ENCODE data around the gene IFNLR1. TPM values are rescaled to one million over a fixed set of nuclear protein-coding genes. Genes with fewer than 3 reads are reported as not detected.

IFNLR1 gene
- total RNA-seq, 1 donor: 0.36 TPM

DNA sequence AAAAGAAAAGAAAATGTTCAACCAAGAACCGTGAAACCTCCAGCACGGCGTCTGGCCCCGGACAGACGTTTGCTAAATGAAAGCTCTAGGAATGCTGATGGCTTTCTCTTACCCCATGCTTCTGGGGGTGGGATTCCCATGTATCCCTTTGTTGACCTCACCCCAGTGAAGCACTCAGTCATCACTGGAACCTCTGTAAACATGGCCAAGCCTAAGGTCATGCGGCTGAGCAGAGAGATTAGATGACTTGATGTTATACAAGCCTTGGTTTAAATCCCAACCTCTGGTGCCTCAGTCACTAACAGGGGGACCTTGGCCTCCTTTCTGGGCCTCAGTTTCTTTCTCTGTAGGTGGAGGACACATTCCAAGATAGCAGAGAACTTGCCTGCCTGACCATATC is 72.3 kb downstream of the IFNLR1 start:
- no peak for DNase-seq (ENCODE audit: low read depth)
- H3K4me3 ChIP-seq (ENCODE audit: low read depth, low read length): no peak overlapping the region
- TF ChIP-seq, protein P1, sequence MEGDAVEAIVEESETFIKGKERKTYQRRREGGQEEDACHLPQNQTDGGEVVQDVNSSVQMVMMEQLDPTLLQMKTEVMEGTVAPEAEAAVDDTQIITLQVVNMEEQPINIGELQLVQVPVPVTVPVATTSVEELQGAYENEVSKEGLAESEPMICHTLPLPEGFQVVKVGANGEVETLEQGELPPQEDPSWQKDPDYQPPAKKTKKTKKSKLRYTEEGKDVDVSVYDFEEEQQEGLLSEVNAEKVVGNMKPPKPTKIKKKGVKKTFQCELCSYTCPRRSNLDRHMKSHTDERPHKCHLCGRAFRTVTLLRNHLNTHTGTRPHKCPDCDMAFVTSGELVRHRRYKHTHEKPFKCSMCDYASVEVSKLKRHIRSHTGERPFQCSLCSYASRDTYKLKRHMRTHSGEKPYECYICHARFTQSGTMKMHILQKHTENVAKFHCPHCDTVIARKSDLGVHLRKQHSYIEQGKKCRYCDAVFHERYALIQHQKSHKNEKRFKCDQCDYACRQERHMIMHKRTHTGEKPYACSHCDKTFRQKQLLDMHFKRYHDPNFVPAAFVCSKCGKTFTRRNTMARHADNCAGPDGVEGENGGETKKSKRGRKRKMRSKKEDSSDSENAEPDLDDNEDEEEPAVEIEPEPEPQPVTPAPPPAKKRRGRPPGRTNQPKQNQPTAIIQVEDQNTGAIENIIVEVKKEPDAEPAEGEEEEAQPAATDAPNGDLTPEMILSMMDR (IDR thresholded peaks at IDR 0.05; ENCODE audit: insufficient read depth, low read length): no peak

DNA sequence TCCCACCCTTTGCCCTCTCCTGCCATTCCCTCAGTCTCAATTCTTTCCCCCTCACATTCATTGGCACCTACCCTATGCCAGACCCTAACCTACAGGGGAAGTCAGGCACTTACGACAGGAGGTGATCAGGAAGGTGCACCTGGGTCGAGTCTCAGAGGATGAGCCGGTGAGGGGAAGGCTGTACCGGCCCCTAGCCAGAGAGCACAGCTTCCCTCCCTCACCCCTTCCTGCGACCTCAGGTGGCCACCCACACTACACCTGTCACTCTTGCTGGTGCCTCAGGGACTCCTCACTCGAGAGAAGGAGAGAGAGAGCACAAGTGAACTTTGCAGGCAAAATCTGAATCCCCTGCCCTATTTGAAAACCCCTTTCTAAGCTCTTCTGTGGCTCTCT is 73.5 kb downstream of the IFNLR1 start:
- no peak for DNase-seq (ENCODE audit: low read depth)
- TF ChIP-seq, protein P1 (IDR thresholded peaks at IDR 0.05; ENCODE audit: insufficient read depth, low read length): no peak
- H3K4me3 ChIP-seq (ENCODE audit: low read depth, low read length): no peak overlapping the region

DNA sequence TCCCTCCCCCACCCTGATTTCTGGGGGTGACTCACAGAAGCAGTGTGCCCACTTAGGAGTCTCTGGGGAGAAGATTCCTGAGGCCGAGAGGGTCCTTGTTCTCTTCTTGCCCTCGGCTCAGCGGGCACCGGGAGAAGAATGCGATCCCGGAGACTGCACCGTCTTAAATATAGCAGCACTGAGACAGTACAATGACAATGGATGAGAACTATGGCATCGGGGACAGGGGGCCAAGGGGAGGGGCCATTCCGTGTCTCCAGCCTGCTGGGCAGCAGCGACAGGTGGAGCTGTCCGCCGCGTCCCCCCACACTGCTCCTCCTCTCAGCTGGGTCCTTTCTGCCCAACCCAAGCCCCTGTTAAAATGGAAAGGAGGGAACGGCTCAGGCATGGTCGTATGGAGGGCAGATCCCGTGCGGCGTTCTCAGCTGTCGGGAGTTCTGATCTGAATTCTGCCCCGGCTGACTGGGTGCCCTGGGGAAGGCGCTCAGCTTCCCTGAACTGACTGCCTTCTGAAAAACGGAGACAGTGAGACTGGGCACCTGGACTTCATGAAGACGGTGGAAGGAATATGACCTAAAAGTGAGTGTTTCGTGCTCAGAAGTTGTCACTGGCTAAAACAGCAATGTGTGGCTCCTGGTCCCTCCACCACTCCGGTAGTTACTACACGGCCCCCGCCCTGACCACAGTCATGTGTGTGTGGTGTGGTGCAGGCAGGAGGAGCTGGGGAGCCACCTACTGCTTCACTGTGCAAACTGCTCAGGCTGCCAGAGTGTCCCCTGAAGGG is 74.9 kb downstream of the IFNLR1 start, which contains the start of gene MYOM3:
MYOM3 (minus strand) TSS at position 140 of the 784 bp plus-strand sequence. CDS start 3,499 bp downstream, outside the sequence.
- no peak within 1 kb of the TSS for H3K4me3 ChIP-seq (ENCODE audit: low read depth, low read length)
- TF ChIP-seq, protein P1 (IDR thresholded peaks at IDR 0.05; ENCODE audit: insufficient read depth, low read length): peak; percentile 65
- DNase-seq (ENCODE audit: low read depth): peak; percentile 73

DNA sequence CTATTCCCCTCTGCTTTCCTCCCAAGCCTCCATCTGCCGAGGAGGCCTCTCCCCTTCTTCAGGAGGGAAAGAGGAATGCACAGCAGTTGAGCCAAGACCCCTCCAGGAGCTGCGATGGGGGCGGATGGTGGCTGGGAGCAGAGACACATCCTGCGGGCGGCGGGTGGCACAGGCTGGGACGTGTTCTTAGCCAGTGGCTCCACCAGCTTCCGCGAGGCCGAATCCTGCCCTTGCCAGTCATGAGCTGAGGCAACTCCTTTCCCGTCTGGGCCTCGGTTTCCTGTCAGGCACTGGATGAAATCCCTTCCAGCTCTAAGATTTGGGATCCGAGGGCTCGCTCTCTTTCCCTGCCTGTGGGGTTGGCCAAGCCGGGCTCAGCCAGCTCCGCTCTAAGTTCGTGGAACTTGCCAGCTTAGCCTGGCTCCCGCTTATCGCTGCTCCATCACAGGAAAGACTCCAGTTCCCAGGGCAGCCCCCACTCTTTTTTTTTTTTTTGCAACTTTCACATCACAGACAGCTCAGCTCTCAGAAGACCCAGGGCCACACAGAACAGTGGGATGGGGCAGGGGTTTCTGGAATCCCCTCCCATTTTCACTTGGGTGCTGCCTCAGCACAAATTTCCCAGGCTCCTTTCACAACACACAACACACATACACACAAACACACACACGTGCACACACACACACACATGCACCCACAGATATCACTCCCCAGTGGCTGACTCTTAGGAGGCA is 75.7 kb downstream of the IFNLR1 start:
- TF ChIP-seq, protein P1 (IDR thresholded peaks at IDR 0.05; ENCODE audit: insufficient read depth, low read length): no peak
- no peak overlapping the region for H3K4me3 ChIP-seq (ENCODE audit: low read depth, low read length)
- peak; percentile 49 for DNase-seq (ENCODE audit: low read depth)

DNA sequence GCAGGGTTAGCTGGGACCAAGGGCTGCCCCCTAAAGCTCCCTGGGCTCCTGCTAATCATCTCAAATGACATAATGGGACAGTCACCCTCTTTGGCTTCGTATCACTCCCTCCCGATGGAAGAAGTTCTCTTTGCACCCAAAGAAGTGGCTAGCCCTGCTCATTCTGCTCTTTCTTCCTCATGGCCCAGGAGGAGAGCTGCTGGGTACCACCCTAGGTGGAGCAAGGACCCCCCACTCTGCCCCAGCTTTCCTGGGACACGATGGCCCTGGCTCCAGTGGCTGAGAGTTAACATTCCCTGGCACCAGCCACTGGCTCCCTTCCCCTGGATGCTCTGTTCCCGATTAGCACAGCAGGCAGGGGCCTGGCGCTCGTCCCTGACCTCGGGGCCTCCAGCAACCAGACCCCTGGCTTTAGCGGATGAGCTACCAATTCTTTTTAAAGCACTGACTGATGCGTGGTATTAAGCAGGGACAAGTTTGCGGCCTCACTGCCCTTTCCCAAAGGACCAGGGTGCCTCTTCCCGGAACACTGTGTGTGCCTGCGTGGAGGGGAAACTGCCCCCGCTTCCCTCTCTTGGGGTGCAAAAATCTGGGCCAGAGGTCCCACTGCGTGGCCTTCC is 76.3 kb downstream of the IFNLR1 start:
- DNase-seq (ENCODE audit: low read depth): no peak
- no peak overlapping the region for H3K4me3 ChIP-seq (ENCODE audit: low read depth, low read length)
- TF ChIP-seq, protein P1 (IDR thresholded peaks at IDR 0.05; ENCODE audit: insufficient read depth, low read length): no peak

DNA sequence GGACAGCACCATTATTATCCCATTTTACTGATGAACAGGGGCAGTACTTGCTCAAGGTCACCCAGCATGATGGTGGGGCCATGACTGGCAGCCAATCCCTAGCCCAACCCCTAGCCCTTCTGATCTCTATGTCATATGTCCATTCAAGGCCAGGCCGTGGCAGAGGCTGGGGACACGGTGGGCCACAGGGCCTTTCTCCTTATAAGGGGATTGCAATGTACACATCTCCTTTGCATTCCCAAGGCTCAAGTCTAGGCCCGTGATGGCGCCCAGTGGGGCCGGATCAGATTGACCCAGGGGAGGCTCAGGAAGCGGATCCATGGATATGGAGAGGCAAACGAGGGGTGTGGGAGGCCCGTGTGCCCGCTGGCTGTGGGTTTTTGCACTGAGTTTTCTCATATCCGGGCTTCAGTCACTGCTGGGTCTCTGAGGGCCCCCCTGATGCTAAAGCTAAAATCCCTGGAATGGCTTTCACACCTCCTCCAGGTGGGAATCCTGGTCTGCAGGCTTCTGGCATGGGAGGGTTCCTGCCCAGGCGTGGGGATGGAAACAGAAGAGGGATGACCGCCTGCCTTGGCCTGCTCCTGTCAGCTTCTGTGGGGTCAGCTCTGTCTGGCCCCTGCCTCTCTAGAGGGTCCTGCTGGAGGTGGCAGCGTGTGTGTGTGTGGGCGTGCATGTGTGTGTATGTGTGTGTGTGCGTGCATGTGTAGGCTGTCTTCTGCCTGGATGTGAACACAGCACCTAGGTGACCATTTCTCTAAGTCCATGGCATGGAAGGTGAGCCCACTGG is 77.2 kb downstream of the IFNLR1 start:
- TF ChIP-seq, protein P1 (IDR thresholded peaks at IDR 0.05; ENCODE audit: insufficient read depth, low read length): no peak
- H3K4me3 ChIP-seq (ENCODE audit: low read depth, low read length): no peak overlapping the region
- no peak for DNase-seq (ENCODE audit: low read depth)
